Colon (tissue), 2 donors: ENCODE measurements around the gene ANK2.
"Not testable (repeated sequence)": the region's sequence is repeated elsewhere in the genome, so short reads cannot be mapped to it uniquely, and the experiment has no call there.

Experiments
- FAIRE-seq: peaks from 2 replicates; lab custom pipeline; 2012; peaks lifted over from hg19 to GRCh38; lab: Jason Lieb, UNC
- donor health status: control.
- donor health status: control.

The ANK2 gene

GRCh38 chr4:113052379-113052951 is 3.0 kb downstream of the ANK2 start:
- FAIRE-seq, result no peak

- no peak for FAIRE-seq
Observed at GRCh38 chr4:113053883-113054282, 4.4 kb downstream of the ANK2 start.

- FAIRE-seq, result peak; percentile 49
Observed at GRCh38 chr4:113056318-113056717, 6.9 kb downstream of the ANK2 start.

- no peak for FAIRE-seq
Observed at GRCh38 chr4:113057891-113058290, 8.4 kb downstream of the ANK2 start.

- FAIRE-seq, result no peak
Observed at GRCh38 chr4:113059449-113060182, 10.2 kb downstream of the ANK2 start.

GRCh38 chr4:113060853-113061252 is 11.4 kb downstream of the ANK2 start:
- no peak for FAIRE-seq

GRCh38 chr4:113064244-113064643 is 14.8 kb downstream of the ANK2 start:
- no peak for FAIRE-seq

GRCh38 chr4:113065629-113066028 is 16.2 kb downstream of the ANK2 start:
- no peak for FAIRE-seq

- not testable (repeated sequence) for FAIRE-seq
Observed at GRCh38 chr4:113068771-113069170, 19.3 kb downstream of the ANK2 start.

GRCh38 chr4:113069212-113069892 is 19.9 kb downstream of the ANK2 start:
- FAIRE-seq, result no peak

- no peak for FAIRE-seq
Observed at GRCh38 chr4:113070755-113071154, 21.3 kb downstream of the ANK2 start.

- no peak for FAIRE-seq
Observed at GRCh38 chr4:113071274-113071673, 21.8 kb downstream of the ANK2 start.

- no peak for FAIRE-seq
Observed at GRCh38 chr4:113071805-113072204, 22.4 kb downstream of the ANK2 start.

GRCh38 chr4:113073451-113074005 is 24.1 kb downstream of the ANK2 start:
- FAIRE-seq, result no peak

- no peak for FAIRE-seq
Observed at GRCh38 chr4:113077575-113077974, 28.1 kb downstream of the ANK2 start.

- FAIRE-seq, result no peak
Observed at GRCh38 chr4:113078066-113078465, 28.6 kb downstream of the ANK2 start.

GRCh38 chr4:113080050-113080449 is 30.6 kb downstream of the ANK2 start:
- FAIRE-seq, result no peak

GRCh38 chr4:113080624-113081023 is 31.2 kb downstream of the ANK2 start:
- FAIRE-seq, result no peak

- FAIRE-seq, result no peak
Observed at GRCh38 chr4:113083346-113083745, 33.9 kb downstream of the ANK2 start.

GRCh38 chr4:113086172-113086695 is 36.8 kb downstream of the ANK2 start:
- FAIRE-seq, result no peak

- FAIRE-seq, result no peak
Observed at GRCh38 chr4:113088050-113088449, 38.6 kb downstream of the ANK2 start.

GRCh38 chr4:113090954-113091353 is 41.5 kb downstream of the ANK2 start:
- no peak for FAIRE-seq

- no peak for FAIRE-seq
Observed at GRCh38 chr4:113094331-113094730, 44.9 kb downstream of the ANK2 start.
